Adrenal gland (tissue), 12 donors: Measurements from ENCODE around the gene NAALADL2. TPM values are rescaled to one million over a fixed set of nuclear protein-coding genes. Genes with fewer than 3 reads are reported as not detected.
"Not testable (repeated sequence)": the region's sequence is repeated elsewhere in the genome, so short reads cannot be mapped to it uniquely, and the experiment has no call there.

Experiments
- DNase-seq, 7 donors: peaks; one replicate each; pipeline ENCODE4 v3.0.0-alpha.2; 2019 to 2020
- H3K27ac ChIP-seq, 5 donors: fragments of 200-600 bp; sonication (generic) in 4 of 5; 1 replicate in 3 of 5; 2 replicates in 2 of 5; pipeline versions ENCODE4 v1.5.1 to v1.8.0; 2016 to 2020; ENCODE audit warnings: mild to moderate bottlenecking in 1 of 5
- H3K27me3 ChIP-seq: fragments of 200-600 bp; 2 replicates; pipeline ENCODE4 v1.8.0; 2021
- H3K36me3 ChIP-seq, 2 donors: fragments of 200-600 bp; replicated peaks in 1 of 2; 1 replicate in 1 of 2; 2 replicates in 1 of 2; pipeline versions ENCODE4 v1.5.1 to v1.8.0; 2018 to 2022
- H3K4me1 ChIP-seq, 2 donors: fragments of 200-600 bp; replicated peaks in 1 of 2; 1 replicate in 1 of 2; 2 replicates in 1 of 2; pipeline versions ENCODE4 v1.5.1 to v1.8.0; 2018 to 2021
- H3K4me3 ChIP-seq, 4 donors: fragments of 200-600 bp; sonication (generic) in 3 of 4; one replicate each; pipeline ENCODE4 v1.5.1; 2016 to 2018
- H3K9me3 ChIP-seq, 3 donors: fragments of 200-600 bp; sonication (generic) in 1 of 3; replicated peaks in 1 of 3; 1 replicate in 2 of 3; 2 replicates in 1 of 3; pipeline versions ENCODE4 v1.5.1 to v1.8.0; 2016 to 2021
- POLR2A ChIP-seq, 2 donors: fragments of 450-650 bp; IDR thresholded peaks; one replicate each; pipeline ENCODE4 v1.6.1; 2017; ENCODE audit warnings: antibody characterized with exemption in 2 of 2, mild to moderate bottlenecking in 2 of 2, moderate library complexity in 1 of 2
- WGBS, 4 donors: extraction: QIAGEN DNeasy Blood & Tissue Kit in 2 of 4; methylation state at CpG; one replicate each; pipeline versions ENCODE4 v1.1.5 to v1.1.7; 2013 to 2017; 5-methylcytosine and 5-hydroxymethylcytosine counted together
- intact Hi-C, 2 donors: fragments of 100-400 bp; cut with DNase I; formaldehyde crosslinking; loops; one replicate each; pipeline versions ENCODE4 v1.14.1 to v1.15.0; 2022 to 2023
- polyA plus RNA-seq, 3 donors: library from polyadenylated mRNA; stranded (reverse); fragments of 200-250 nt in 2 of 3; fragments of 350-450 nt in 1 of 3; fragmentation: Illumina TruSeq in 1 of 3; extraction: RNeasy Lipid Tissue Mini Kit (QIAGEN cat#74804) in 1 of 3; gene quantifications; one replicate each; pipeline ENCODE4 v1.2.3, GENCODE V29; 2013 to 2014
- total RNA-seq, 9 donors: library from RNA; depleted of rRNA in 4 of 9; stranded (reverse); fragments of >200 nt in 4 of 9; fragments of 120-200 nt in 1 of 9; fragmentation: NEBNext Ultra II Directional in 1 of 9; extraction: Animal tissue kit (Norgen Biotek cat#: 25700) in 1 of 9; gene quantifications; one replicate each; pipeline versions ENCODE4 v1.1.0 to v1.2.4, GENCODE V29; 2013 to 2023
- TF ChIP-seq, protein P1 (sequence below), 6 experiments: fragments of 450-650 bp in 4 of 6; fragments of 200-600 bp in 2 of 6; sonication (generic) in 1 of 6; IDR thresholded peaks; 1 replicate in 5 of 6; 2 replicates in 1 of 6; pipeline versions ENCODE4 v1.5.1 to v1.8.0; 2016 to 2021; ENCODE audit warnings: antibody characterized with exemption in 6 of 6, mild to moderate bottlenecking in 2 of 6, moderate library complexity in 1 of 6
- donor health status: healthy with polysubstance abuse.
- donor health status: Bipolar disorder and iron deficiency.
- donor health status: DM: yes; HTN: yes; CAD: no.
- donor health status: DM: no; HTN: no; CAD: no.
- donor health status: DM: no; HTN: no; CAD: no.
- donor health status: DM: yes; HTN: yes; CAD: no.

The NAALADL2 gene
- total and polyA plus RNA-seq, 12 donors: 0.24 to 7.8 (median 4.8) TPM

DNA sequence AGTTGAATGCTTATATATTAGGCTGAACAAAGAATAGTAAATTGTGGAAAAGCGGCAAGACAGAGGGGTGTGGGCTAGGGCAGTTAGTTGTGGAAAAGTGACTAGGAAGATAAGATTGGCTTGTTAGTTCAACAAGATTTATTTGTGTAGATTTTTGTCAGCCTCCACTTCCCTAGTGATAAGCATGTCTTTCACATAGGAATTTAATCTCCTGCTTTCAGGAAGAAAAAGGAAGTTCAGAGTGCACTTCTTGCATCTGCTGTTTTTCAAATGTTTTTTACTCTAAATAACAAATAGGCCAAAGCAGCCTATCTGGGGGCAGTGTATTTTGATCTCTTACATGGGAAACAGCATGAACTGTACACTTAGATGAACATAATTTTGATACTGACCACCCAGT lies 919.9 kb downstream of the NAALADL2 start:
- H3K27me3 ChIP-seq: no peaks in the 10 kb centered on the region
- DNase-seq: no peak
- no peaks in the 10 kb centered on the region for H3K36me3 ChIP-seq
- TF ChIP-seq, protein P1, sequence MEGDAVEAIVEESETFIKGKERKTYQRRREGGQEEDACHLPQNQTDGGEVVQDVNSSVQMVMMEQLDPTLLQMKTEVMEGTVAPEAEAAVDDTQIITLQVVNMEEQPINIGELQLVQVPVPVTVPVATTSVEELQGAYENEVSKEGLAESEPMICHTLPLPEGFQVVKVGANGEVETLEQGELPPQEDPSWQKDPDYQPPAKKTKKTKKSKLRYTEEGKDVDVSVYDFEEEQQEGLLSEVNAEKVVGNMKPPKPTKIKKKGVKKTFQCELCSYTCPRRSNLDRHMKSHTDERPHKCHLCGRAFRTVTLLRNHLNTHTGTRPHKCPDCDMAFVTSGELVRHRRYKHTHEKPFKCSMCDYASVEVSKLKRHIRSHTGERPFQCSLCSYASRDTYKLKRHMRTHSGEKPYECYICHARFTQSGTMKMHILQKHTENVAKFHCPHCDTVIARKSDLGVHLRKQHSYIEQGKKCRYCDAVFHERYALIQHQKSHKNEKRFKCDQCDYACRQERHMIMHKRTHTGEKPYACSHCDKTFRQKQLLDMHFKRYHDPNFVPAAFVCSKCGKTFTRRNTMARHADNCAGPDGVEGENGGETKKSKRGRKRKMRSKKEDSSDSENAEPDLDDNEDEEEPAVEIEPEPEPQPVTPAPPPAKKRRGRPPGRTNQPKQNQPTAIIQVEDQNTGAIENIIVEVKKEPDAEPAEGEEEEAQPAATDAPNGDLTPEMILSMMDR (IDR thresholded peaks at IDR 0.05): no peak
- TF ChIP-seq POLR2A (IDR thresholded peaks at IDR 0.05): no peak
- WGBS, 4 donors: 54 to 78% (median 66%) methylated on average over 1 of the region's 1 CpG
- H3K4me3 ChIP-seq: no peak overlapping the region
- intact Hi-C loops: no loop called here
- H3K4me1 ChIP-seq: no peaks in the 10 kb centered on the region
- peaks cover 0 to 5% (median 0%) of the 10 kb centered on the region in 3 donors for H3K9me3 ChIP-seq
- no peak overlapping the region for H3K27ac ChIP-seq

DNA sequence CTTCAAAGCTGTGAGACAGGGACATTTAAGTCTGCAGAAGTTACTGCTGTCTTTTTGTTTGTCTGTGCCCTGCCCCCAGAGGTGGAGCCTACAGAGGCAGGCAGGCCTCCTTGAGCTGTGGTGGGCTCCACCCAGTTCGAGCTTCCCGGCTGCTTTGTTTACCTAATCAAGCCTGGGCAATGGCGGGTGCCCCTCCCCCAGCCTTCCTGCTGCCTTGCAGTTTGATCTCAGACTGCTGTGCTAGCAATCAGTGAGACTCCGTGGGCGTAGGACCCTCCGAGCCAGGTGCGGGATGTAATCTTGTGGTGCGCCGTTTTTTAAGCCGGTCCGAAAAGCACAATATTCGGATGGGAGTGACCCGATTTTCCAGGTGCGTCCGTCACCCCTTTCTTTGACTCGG lies 928.0 kb downstream of the NAALADL2 start:
- H3K4me3 ChIP-seq, H3K36me3 ChIP-seq, H3K27ac ChIP-seq, H3K27me3 ChIP-seq, H3K9me3 ChIP-seq, DNase-seq, intact Hi-C loops, H3K4me1 ChIP-seq: not testable (repeated sequence)
- WGBS, 4 donors: 90% methylated on average over 11 of the region's 16 CpGs; no CpG with 5 or more reads in 3 of the 4 donors

DNA sequence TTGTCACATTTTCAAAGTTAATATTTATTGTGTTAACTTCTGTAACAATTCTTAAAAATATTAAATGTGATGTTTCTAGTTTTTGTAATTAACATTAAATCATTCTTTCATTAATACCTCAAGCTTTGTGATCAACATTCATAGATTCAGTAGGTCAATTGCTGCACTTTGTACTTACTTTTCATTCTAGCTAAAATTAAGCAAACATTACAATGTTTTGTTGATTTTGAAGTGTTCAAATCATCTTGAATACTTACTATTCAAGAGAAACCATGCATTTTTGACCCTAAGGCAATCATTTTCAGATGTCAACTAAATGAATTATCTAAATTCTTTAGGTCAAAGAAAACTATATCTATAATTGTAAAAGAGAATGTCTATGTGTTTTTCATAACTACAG lies 933.1 kb downstream of the NAALADL2 start:
- Histone ChIP-seq H3K9me3 (no peaks in the 10 kb centered on the region), H3K27ac (no peak overlapping the region), H3K4me3 (no peak overlapping the region), H3K27me3 (no peaks in the 10 kb centered on the region), H3K36me3 (no peaks in the 10 kb centered on the region), H3K4me1 (no peaks in the 10 kb centered on the region)
- no peak for TF ChIP-seq POLR2A (IDR thresholded peaks at IDR 0.05)
- TF ChIP-seq, protein P1 (IDR thresholded peaks at IDR 0.05): no peak
- DNase-seq: no peak
- intact Hi-C loops: no loop called here

DNA sequence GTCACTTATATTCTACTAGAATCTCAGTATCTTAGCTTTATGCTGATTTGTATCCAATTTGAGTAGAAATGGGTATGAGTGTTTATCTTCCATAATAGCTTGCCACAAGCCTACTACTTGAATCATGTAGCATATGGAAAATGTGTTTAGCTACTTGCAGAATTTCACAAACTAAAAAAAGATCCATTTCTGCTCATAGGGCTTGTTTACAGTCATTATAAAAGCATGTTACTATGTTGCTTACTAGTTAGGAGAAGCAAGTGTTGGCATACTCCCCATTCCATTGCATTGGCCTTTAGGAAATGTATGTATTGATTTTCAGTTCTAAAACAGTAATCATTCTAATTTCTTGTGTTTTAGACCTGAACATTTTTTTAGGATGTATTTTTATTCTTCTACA lies 939.2 kb downstream of the NAALADL2 start:
- no peaks in the 10 kb centered on the region for H3K27me3 ChIP-seq
- TF ChIP-seq POLR2A (IDR thresholded peaks at IDR 0.05): no peak
- TF ChIP-seq, protein P1 (IDR thresholded peaks at IDR 0.05): no peak
- H3K9me3 ChIP-seq: no peaks in the 10 kb centered on the region
- H3K36me3 ChIP-seq: no peaks in the 10 kb centered on the region
- DNase-seq: no peak
- intact Hi-C loops: no loop called here
- no peaks in the 10 kb centered on the region for H3K4me1 ChIP-seq
- H3K4me3 ChIP-seq: no peak overlapping the region
- H3K27ac ChIP-seq: no peak overlapping the region

DNA sequence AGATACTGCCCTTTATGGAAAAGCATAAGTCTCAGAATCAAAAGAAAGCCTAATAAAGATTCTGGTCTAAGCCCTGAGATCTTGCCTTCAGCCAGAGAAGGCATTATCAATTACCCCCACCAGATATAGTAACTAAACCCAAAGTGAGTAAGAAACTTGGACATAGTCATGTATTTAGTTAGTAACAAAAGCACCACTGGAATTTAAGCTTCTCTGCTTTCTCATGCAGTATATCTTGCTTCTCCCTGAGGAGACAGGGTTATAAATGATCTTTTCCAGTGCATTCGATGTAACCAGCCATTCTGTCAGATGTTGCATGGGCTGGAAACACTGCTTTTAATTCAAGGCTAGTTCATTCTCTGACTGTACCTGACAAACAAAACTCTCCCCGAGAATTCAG lies 946.7 kb downstream of the NAALADL2 start:
- Histone ChIP-seq H3K9me3 (no peaks in the 10 kb centered on the region), H3K27me3 (no peaks in the 10 kb centered on the region), H3K27ac (no peak overlapping the region), H3K4me1 (no peaks in the 10 kb centered on the region), H3K36me3 (no peaks in the 10 kb centered on the region), H3K4me3 (no peak overlapping the region)
- no peak for DNase-seq
- WGBS, 4 donors: 27 to 40% (median 38%) methylated on average over 2 of the region's 2 CpGs
- no peak for TF ChIP-seq POLR2A (IDR thresholded peaks at IDR 0.05)
- TF ChIP-seq, protein P1 (IDR thresholded peaks at IDR 0.05): no peak
- intact Hi-C loops: no loop called here
